ENCODE measurements around the gene MTA2.

GRCh38 chr11:62610814-62611704, 9.4 kb upstream of the MTA2 start:
- TF ChIP-seq, protein P1, sequence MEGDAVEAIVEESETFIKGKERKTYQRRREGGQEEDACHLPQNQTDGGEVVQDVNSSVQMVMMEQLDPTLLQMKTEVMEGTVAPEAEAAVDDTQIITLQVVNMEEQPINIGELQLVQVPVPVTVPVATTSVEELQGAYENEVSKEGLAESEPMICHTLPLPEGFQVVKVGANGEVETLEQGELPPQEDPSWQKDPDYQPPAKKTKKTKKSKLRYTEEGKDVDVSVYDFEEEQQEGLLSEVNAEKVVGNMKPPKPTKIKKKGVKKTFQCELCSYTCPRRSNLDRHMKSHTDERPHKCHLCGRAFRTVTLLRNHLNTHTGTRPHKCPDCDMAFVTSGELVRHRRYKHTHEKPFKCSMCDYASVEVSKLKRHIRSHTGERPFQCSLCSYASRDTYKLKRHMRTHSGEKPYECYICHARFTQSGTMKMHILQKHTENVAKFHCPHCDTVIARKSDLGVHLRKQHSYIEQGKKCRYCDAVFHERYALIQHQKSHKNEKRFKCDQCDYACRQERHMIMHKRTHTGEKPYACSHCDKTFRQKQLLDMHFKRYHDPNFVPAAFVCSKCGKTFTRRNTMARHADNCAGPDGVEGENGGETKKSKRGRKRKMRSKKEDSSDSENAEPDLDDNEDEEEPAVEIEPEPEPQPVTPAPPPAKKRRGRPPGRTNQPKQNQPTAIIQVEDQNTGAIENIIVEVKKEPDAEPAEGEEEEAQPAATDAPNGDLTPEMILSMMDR (IDR thresholded peaks at IDR 0.05): no peak
- TF ChIP-seq POLR2A (IDR thresholded peaks at IDR 0.05): no peak

Data from Peyer's patch (tissue), 4 donors.